ENCODE measurements around the gene SEPTIN8.

GRCh38 chr5:132820162-132820754 is 43.2 kb upstream of the SEPTIN8 start:
- no peak for TF ChIP-seq RXRA (IDR thresholded peaks at IDR 0.05; ENCODE audit: borderline replicate concordance, low read depth)
- TF ChIP-seq RFX5 (IDR thresholded peaks at IDR 0.05; ENCODE audit: low read length): no peak
